IPS-15b (cell line): ENCODE results near the gene RPGR.
A peak's percentile ranks its signal among the peaks of the same experiment; 100 is the strongest.

ENCODE experiments used
- H3K27me3 ChIP-seq: one replicate; pipeline ENCODE4 v1.6.1; 2013; ENCODE audit warnings: low read length; ENCODE audit not compliant: control insufficient read depth, insufficient read depth
- H3K36me3 ChIP-seq: one replicate; pipeline ENCODE4 v1.6.1; 2013; ENCODE audit warnings: low read length; ENCODE audit not compliant: control insufficient read depth, insufficient read depth
- H3K4me1 ChIP-seq: one replicate; pipeline ENCODE4 v1.6.1; 2013; ENCODE audit warnings: mild to moderate bottlenecking, low read length; ENCODE audit not compliant: control insufficient read depth, insufficient read depth
- H3K4me3 ChIP-seq: one replicate; pipeline ENCODE4 v1.5.1; 2013; ENCODE audit warnings: low read depth, low read length
- H3K9ac ChIP-seq: one replicate; pipeline ENCODE4 v1.6.1; 2013; ENCODE audit warnings: low read depth, mild to moderate bottlenecking, low read length
- H3K9me3 ChIP-seq: one replicate; pipeline ENCODE4 v1.6.1; 2013; ENCODE audit warnings: mild to moderate bottlenecking, low read length; ENCODE audit not compliant: control insufficient read depth, insufficient read depth

Gene RPGR

DNA sequence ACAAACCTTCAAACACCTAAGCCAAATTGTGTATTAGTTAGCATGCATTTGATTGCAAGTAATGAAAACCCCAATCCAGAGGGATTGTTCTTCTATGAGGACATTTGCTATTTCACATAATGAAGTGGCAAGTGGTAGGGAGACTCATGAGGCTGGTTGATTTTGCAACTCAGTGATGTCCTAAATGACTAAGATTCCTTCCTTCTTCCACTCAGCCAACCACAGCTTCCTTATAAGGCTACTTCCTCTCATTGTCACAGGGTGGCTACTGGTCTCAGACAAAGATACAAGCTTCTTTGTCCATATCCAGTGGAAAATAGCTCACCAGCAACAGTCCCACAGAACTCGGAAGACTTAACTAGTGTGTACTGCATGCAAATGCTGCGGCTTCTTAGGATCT lies 19.8 kb upstream of the RPGR start:
- no peak overlapping the region for H3K9ac ChIP-seq
- H3K36me3 ChIP-seq = no peaks in the 10 kb centered on the region
- H3K27me3 ChIP-seq = no peaks in the 10 kb centered on the region
- no peak overlapping the region for H3K4me3 ChIP-seq
- no peaks in the 10 kb centered on the region for H3K9me3 ChIP-seq
- no peaks in the 10 kb centered on the region for H3K4me1 ChIP-seq

DNA sequence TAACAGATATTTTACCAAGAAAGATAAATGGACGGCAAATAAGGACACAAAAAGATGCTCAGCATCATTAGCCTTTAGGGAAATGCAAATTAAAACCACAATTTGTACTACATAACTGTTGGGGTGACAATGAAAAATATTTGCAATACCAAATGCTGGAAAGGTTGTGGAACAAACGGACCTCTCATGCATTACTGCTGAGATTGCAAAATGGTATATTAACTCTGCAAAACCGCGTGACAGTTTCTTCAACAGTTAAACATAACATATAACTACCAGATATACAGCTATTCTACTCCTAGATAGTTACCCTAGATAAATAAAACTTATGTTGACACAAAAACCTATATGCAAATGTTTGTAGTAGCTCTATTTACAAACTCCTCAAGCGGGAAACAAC lies 18.8 kb upstream of the RPGR start:
- no peaks in the 10 kb centered on the region for H3K9me3 ChIP-seq
- H3K4me1 ChIP-seq = no peaks in the 10 kb centered on the region
- H3K9ac ChIP-seq = no peak overlapping the region
- no peak overlapping the region for H3K4me3 ChIP-seq
- no peaks in the 10 kb centered on the region for H3K27me3 ChIP-seq
- H3K36me3 ChIP-seq = no peaks in the 10 kb centered on the region

DNA sequence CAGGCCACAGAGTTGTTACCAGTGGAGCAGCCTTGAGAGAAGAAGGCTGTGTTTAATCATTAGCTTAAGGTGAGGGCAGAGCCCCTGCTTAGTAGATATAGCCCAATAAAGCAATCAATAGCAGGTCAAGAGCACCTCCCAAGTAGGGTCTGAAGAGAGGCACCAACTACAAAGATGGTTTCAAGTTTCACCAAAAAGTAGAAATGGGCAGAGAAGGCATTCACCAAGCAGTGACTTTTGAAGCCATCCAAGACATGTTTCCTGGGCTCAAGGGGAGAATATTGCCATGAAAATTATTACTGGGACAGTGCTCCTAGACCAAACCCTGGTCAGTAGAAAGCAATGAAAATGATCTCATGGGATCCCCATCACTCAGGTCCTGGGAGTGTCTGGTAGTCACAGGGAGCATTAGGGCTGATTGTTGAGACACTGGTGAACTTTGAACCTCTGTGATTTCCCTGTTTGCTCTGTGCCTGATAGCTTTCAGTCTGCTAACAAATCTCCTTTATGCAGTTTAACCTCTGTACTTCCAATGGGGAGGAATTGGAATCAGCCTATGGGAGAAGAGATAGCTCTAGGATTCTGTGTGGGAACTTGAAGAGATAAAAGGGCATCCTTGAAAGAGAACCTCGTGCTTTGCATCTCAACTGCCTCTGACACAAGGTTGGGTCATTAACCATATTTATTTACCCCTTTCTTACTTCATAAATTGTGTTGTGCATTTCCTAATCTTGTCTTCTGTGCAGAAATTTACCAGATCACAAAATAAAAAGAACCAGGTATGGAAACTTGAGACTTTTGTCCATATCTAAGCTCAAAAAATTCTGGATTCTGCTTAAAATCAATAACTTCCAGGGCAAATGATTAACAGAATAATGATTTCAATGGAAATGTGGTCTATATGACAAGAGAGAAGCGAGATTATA lies 15.8 kb upstream of the RPGR start:
- Histone ChIP-seq H3K27me3 (no peaks in the 10 kb centered on the region), H3K9me3 (no peaks in the 10 kb centered on the region), H3K9ac (no peak overlapping the region), H3K4me3 (no peak overlapping the region), H3K36me3 (no peaks in the 10 kb centered on the region), H3K4me1 (no peaks in the 10 kb centered on the region)

DNA sequence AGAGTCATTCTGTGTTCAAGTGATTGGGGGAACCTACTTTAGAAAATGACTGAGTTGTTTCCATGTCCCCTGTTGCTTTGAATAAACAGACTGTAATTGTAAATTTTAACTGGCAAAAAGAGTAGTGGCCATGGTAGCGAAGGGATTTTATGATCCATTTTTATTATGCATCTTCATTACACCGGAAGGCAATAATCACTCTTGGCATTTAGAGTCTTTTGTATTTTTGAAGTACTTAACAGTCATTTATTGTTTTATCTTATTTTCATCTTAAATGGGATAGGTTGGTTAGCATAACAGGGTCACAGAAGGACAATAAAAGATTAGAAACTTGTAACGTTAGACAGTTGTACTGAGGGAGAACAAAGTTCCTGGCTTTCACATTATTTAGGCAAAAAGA lies 14.1 kb upstream of the RPGR start:
- H3K9me3 ChIP-seq = no peaks in the 10 kb centered on the region
- no peak overlapping the region for H3K9ac ChIP-seq
- H3K36me3 ChIP-seq = no peaks in the 10 kb centered on the region
- H3K4me3 ChIP-seq = no peak overlapping the region
- no peaks in the 10 kb centered on the region for H3K27me3 ChIP-seq
- H3K4me1 ChIP-seq = no peaks in the 10 kb centered on the region

DNA sequence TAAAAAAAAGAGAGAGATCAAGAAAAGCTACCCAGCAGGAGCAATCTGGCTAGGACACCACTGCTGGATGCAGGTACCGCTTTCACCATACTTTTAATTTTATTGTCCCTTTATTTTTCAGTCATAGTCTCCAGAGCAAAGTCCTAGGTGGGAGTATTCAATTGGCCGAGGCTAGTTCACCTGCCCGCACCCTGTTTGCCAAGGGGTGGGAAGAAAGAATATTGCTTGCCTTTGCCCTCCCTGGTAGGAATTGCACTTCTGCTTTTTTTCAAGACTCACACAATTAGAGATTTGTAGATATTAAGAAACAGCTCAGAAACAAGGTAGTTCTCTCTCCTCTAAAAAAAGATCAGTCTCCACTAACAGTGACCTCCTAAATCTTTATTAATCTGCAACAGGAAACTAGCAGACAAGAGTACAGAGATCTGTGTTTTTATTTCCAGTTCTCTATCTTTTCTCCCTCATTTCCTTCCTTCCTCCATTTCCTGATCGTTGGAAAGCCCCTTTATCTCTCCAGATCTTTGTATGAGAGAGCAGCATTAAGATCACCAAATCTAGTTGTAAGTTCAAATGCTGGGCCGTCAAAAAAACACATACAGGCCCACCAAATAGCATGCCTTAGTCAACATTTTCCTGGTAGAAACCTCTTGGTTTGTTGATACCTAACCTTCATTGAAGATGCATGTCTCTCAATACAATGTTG lies 9.4 kb upstream of the RPGR start:
- no peak overlapping the region for H3K4me3 ChIP-seq
- H3K36me3 ChIP-seq = no peaks in the 10 kb centered on the region
- no peak overlapping the region for H3K9ac ChIP-seq
- H3K9me3 ChIP-seq = no peaks in the 10 kb centered on the region
- H3K27me3 ChIP-seq = no peaks in the 10 kb centered on the region
- H3K4me1 ChIP-seq = no peaks in the 10 kb centered on the region

DNA sequence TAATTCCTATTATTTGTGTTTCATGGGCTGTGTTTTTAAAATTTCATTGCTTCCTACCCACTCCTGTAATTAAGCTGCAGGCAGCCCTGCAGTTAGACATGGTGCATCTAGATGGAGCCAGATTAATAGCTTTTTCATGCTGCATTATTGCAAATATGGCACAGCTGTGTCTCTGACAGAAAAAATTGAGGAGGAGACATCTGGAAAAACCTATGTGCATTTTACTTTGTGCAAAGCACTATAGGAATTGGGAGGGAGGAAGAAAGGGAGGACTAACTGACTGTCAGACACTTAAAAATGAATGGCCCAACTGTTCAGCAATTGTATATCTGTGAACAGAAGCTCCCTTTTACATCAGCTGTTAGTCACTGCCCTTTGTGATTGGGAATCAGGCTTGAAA lies 8.1 kb upstream of the RPGR start:
- no peaks in the 10 kb centered on the region for H3K4me1 ChIP-seq
- no peak overlapping the region for H3K4me3 ChIP-seq
- H3K27me3 ChIP-seq = no peaks in the 10 kb centered on the region
- no peaks in the 10 kb centered on the region for H3K36me3 ChIP-seq
- H3K9me3 ChIP-seq = no peaks in the 10 kb centered on the region
- H3K9ac ChIP-seq = no peak overlapping the region

DNA sequence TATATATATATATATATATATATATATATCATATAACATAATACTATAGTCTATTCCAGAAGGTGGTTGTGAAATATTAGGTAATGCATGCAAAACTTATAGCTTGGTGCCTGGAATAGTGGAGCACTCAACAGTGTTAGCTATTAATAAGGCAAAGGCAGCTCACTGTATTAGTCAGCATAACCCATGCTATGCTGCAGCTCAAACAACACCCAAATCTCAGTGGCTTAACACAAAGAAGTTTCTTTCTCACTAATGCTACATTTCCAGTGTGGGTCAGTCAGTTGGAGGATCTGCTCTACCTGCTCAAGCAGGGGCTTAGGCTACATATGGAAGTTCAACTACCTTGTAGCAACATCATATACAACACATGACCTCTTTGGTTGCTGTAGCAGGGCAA lies 5.2 kb upstream of the RPGR start:
- Histone ChIP-seq H3K27me3 (no peaks in the 10 kb centered on the region), H3K4me1 (no peaks in the 10 kb centered on the region), H3K36me3 (no peaks in the 10 kb centered on the region), H3K9ac (no peak overlapping the region), H3K9me3 (no peaks in the 10 kb centered on the region), H3K4me3 (no peak overlapping the region)

DNA sequence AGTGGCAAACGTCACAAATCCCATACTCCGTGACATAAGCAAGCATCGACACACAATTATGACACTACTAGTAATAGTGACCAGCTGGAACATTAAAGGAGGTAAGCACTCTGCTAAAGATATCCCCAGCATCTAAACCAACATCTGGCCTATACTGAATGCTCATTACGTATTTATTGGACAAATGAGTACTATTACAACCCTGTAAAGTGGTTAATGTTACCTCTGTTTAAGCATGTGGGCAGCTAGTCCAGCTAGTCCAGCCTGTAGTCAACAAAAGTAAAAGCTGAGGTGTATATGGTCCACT lies 419 bp upstream of the RPGR start:
- no peaks in the 10 kb centered on the region for H3K9me3 ChIP-seq
- H3K4me3 ChIP-seq = no peak overlapping the region
- no peaks in the 10 kb centered on the region for H3K36me3 ChIP-seq
- no peak overlapping the region for H3K9ac ChIP-seq
- H3K4me1 ChIP-seq = no peaks in the 10 kb centered on the region
- H3K27me3 ChIP-seq = no peaks in the 10 kb centered on the region

DNA sequence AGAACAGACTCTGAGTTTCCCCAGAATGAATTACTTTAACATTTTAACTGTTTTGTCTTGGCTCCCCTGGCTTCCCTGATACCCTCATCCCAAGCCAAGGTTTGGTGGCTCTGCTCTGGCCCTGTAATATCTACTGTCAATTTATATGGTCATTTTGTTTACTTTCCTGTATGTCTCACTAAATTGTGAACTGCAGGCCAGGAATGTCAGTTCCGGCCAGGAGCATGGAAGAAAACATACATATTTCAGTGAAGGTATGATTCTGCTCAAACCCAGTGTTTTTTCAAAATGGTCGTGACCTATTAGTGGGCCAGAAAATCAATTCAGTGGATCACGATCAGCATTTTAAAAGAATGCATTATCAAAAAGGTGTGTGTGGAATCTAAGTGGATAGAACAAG lies 1.2 kb downstream of the RPGR start:
- H3K4me3 ChIP-seq = peak overlapping the region; percentile 60

DNA sequence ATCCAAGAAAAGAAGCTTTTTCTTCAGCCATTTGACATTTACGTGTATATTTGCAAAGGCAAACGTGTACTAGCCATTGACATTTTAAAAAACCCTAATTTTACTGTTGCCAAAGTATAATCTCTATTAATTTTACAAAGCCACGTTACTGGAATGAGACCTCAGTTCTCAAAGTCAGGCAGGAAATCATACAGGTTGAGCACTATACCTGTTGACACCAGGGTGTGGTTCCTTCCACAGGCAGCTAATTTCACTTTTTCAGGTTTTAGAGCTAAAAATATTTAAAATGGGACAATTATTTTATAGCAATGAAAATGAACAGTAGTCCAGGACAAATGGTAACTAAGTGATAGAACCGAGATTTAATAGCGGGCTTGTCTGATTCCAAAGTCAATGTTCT lies 6.5 kb downstream of the RPGR start:
- no peaks in the 10 kb centered on the region for H3K4me1 ChIP-seq
- no peaks in the 10 kb centered on the region for H3K27me3 ChIP-seq
- no peaks in the 10 kb centered on the region for H3K9me3 ChIP-seq
- H3K4me3 ChIP-seq = no peak overlapping the region
- H3K9ac ChIP-seq = no peak overlapping the region
- H3K36me3 ChIP-seq = no peaks in the 10 kb centered on the region

More for the DNA sequence above, 1.2 kb downstream of the RPGR start:
- no peaks in the 10 kb centered on the region for H3K36me3 ChIP-seq
- H3K9me3 ChIP-seq = no peaks in the 10 kb centered on the region
- no peaks in the 10 kb centered on the region for H3K27me3 ChIP-seq
- H3K4me1 ChIP-seq = no peaks in the 10 kb centered on the region
- no peak overlapping the region for H3K9ac ChIP-seq

DNA sequence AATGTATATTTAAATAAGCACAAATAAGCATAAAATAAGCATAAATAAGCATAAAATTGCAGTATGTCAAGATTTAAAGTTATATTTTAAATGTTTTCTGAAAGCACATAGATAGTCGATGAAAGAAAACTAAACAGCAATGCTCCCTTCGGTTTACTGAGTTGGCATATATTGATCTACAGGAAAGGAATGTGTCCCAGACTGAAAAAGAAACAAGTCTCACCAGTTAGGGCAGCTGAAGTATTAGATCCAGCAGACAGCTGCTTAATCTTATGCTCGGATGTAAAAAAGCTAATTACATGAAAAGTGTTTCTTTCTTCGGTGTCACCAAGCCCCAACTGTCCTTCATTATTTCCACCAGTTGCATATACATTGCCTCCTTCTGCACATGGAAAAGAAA lies 8.7 kb downstream of the RPGR start:
- H3K9me3 ChIP-seq = no peaks in the 10 kb centered on the region
- H3K4me3 ChIP-seq = no peak overlapping the region
- H3K9ac ChIP-seq = no peak overlapping the region
- no peaks in the 10 kb centered on the region for H3K27me3 ChIP-seq
- H3K36me3 ChIP-seq = peaks cover 2% of the 10 kb centered on the region
- no peaks in the 10 kb centered on the region for H3K4me1 ChIP-seq

DNA sequence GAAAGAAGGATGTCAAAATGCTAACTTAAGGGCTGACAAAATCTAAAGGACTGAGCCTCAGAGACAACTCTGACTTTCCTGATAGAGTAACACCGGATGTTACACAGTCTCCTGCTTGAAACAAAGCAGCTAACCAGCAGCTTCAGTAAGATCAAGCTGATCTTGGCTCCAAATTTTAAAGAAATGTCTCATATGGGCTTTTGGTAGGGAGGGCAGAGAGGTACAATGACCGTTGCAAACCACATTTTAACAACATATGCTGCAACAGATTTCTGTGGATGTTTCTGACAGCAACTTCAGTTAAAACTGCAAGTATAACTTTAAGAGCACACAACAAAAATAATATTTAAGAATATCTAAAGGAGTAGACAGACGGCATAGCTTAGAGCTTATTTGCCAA lies 9.1 kb downstream of the RPGR start:
- no peaks in the 10 kb centered on the region for H3K4me1 ChIP-seq
- H3K9ac ChIP-seq = no peak overlapping the region
- no peak overlapping the region for H3K4me3 ChIP-seq
- peaks cover 2% of the 10 kb centered on the region for H3K36me3 ChIP-seq
- H3K27me3 ChIP-seq = no peaks in the 10 kb centered on the region
- H3K9me3 ChIP-seq = no peaks in the 10 kb centered on the region
